Neural cell (in vitro differentiated cells): ENCODE data around the gene RALGPS2.

Experiments
- EP300 ChIP-seq: fragments of 450-650 bp; conservative IDR thresholded peaks from 2 replicates; pipeline ENCODE4 v1.6.1; 2014; ENCODE audit warnings: antibody characterized with exemption, mild to moderate bottlenecking, moderate library complexity; ENCODE audit not compliant: poor library complexity, severe bottlenecking
- EZH2 ChIP-seq: fragments of 200-600, 300-800 bp; shearing (Covaris generic), sonication (generic); IDR thresholded peaks from 2 replicates; pipeline ENCODE4 v1.6.1; 2014; ENCODE audit warnings: antibody characterized with exemption, low read length, borderline replicate concordance, mild to moderate bottlenecking; ENCODE audit not compliant: insufficient read depth, poor library complexity, severe bottlenecking
- MXI1 ChIP-seq: fragments of 450-650 bp; conservative IDR thresholded peaks from 2 replicates; pipeline ENCODE4 v1.6.1; 2014; ENCODE audit warnings: antibody characterized with exemption, mild to moderate bottlenecking; ENCODE audit not compliant: poor library complexity, severe bottlenecking
- POLR2AphosphoS5 ChIP-seq: IDR thresholded peaks from 2 replicates; pipeline ENCODE4 v1.6.1; 2012
- RAD21 ChIP-seq: fragments of 450-650 bp; conservative IDR thresholded peaks from 2 replicates; pipeline ENCODE4 v1.6.1; 2014; ENCODE audit warnings: antibody characterized with exemption, mild to moderate bottlenecking, moderate library complexity
- SMC3 ChIP-seq: fragments of 450-650 bp; conservative IDR thresholded peaks from 2 replicates; pipeline ENCODE4 v1.6.1; 2014; ENCODE audit warnings: antibody characterized with exemption, mild to moderate bottlenecking, moderate library complexity; ENCODE audit not compliant: poor library complexity
- TAF1 ChIP-seq: IDR thresholded peaks from 2 replicates; pipeline ENCODE4 v1.6.1; 2012; ENCODE audit warnings: low read depth
- TF ChIP-seq, protein P1 (sequence below): fragments of 450-650 bp; IDR thresholded peaks from 2 replicates; pipeline ENCODE4 v1.5.1; 2014; ENCODE audit warnings: antibody characterized with exemption, mild to moderate bottlenecking, moderate library complexity; ENCODE audit not compliant: poor library complexity, severe bottlenecking
- TF ChIP-seq, protein P2 (sequence below): IDR thresholded peaks from 2 replicates; pipeline ENCODE4 v1.6.1; 2012; ENCODE audit warnings: borderline replicate concordance

DNA sequence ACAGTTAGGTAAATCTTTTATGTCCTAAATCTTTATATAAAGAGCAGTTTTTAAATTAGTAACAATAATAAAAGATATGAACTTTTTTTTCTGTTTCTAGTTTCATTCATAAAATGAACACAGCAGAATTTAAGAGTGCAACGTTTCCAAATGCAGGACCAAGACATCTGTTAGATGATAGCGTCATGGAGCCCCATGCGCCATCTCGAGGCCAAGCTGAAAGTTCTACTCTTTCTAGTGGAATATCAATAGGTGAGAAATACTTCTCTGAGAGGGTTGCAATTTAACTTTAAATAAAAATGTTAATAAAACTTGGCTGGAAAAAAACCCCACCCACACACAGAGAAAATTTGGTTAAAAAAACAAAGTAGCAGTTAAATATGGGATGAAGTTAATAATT, 160.8 kb downstream of the RALGPS2 start:
- TF ChIP-seq, protein P1, sequence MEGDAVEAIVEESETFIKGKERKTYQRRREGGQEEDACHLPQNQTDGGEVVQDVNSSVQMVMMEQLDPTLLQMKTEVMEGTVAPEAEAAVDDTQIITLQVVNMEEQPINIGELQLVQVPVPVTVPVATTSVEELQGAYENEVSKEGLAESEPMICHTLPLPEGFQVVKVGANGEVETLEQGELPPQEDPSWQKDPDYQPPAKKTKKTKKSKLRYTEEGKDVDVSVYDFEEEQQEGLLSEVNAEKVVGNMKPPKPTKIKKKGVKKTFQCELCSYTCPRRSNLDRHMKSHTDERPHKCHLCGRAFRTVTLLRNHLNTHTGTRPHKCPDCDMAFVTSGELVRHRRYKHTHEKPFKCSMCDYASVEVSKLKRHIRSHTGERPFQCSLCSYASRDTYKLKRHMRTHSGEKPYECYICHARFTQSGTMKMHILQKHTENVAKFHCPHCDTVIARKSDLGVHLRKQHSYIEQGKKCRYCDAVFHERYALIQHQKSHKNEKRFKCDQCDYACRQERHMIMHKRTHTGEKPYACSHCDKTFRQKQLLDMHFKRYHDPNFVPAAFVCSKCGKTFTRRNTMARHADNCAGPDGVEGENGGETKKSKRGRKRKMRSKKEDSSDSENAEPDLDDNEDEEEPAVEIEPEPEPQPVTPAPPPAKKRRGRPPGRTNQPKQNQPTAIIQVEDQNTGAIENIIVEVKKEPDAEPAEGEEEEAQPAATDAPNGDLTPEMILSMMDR, result no peak
- TF ChIP-seq TAF1 (no peak), RAD21 (no peak), POLR2AphosphoS5 (no peak), MXI1 (no peak), EP300 (no peak), EZH2 (no peak), SMC3 (no peak)
- TF ChIP-seq, protein P2, sequence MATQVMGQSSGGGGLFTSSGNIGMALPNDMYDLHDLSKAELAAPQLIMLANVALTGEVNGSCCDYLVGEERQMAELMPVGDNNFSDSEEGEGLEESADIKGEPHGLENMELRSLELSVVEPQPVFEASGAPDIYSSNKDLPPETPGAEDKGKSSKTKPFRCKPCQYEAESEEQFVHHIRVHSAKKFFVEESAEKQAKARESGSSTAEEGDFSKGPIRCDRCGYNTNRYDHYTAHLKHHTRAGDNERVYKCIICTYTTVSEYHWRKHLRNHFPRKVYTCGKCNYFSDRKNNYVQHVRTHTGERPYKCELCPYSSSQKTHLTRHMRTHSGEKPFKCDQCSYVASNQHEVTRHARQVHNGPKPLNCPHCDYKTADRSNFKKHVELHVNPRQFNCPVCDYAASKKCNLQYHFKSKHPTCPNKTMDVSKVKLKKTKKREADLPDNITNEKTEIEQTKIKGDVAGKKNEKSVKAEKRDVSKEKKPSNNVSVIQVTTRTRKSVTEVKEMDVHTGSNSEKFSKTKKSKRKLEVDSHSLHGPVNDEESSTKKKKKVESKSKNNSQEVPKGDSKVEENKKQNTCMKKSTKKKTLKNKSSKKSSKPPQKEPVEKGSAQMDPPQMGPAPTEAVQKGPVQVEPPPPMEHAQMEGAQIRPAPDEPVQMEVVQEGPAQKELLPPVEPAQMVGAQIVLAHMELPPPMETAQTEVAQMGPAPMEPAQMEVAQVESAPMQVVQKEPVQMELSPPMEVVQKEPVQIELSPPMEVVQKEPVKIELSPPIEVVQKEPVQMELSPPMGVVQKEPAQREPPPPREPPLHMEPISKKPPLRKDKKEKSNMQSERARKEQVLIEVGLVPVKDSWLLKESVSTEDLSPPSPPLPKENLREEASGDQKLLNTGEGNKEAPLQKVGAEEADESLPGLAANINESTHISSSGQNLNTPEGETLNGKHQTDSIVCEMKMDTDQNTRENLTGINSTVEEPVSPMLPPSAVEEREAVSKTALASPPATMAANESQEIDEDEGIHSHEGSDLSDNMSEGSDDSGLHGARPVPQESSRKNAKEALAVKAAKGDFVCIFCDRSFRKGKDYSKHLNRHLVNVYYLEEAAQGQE, result no peak
